Measurements from ENCODE around the gene ISL2. TPM values are rescaled to one million over a fixed set of nuclear protein-coding genes. Genes with fewer than 3 reads are reported as not detected.

The ISL2 gene
- total RNA-seq, 1 experiment from 2014 or later = 0.15 TPM

GRCh38 chr15:76337696-76338485 lies 1.3 kb downstream of the ISL2 start:
- Histone ChIP-seq H3K56ac (ENCODE audit: insufficient read length, low read depth, low read length) (no peak overlapping the region), H2BK20ac (ENCODE audit: low read depth, low read length, poor library complexity, severe bottlenecking) (no peak overlapping the region), H3K23ac (ENCODE audit: insufficient read length, low read depth, low read length) (no peak overlapping the region), H2BK5ac (ENCODE audit: insufficient read length, low read length) (no peak overlapping the region), H2BK15ac (ENCODE audit: low read depth, low read length) (no peak overlapping the region), H4K20me1 (ENCODE audit: control insufficient read depth, insufficient read depth, insufficient read length) (no peaks in the 10 kb centered on the region), H3K9ac (ENCODE audit: extremely low read depth, insufficient read length, low read length) (no peak overlapping the region), H3K4ac (ENCODE audit: low read depth, low read length) (no peak overlapping the region), H3K27ac (ENCODE audit: insufficient read length, low read depth, low read length) (no peak overlapping the region), H3K4me1 (ENCODE audit: insufficient read depth, low read length) (peaks cover 3% of the 10 kb centered on the region; the same call in 1 of the 2 replicates), H3K9me3 (ENCODE audit: control insufficient read depth, low read depth, low read length) (no peaks in the 10 kb centered on the region), H2AFZ (ENCODE audit: low read length) (no peak overlapping the region), H3K14ac (ENCODE audit: insufficient read depth, low read length) (no peak overlapping the region), H3K23me2 (ENCODE audit: insufficient read length, low read depth, low read length, poor library complexity, severe bottlenecking) (peaks cover 14% of the 10 kb centered on the region), H3K79me1 (ENCODE audit: insufficient read depth, low read depth, low read length, poor library complexity, severe bottlenecking) (no peaks in the 10 kb centered on the region), H3K79me2 (ENCODE audit: insufficient read depth, low read length) (no peaks in the 10 kb centered on the region), H3K18ac (ENCODE audit: insufficient read length, low read depth, low read length) (peak overlapping the region; percentile 63), H3T11ph (ENCODE audit: low read length) (no peak overlapping the region), H3K4me2 (ENCODE audit: insufficient read depth, insufficient read length, low read length) (peak overlapping the region; percentile 28), H4K8ac (replicated peaks; ENCODE audit: insufficient read length, low read depth, low read length) (no peak overlapping the region), H2BK12ac (ENCODE audit: insufficient read length, low read depth, low read length) (no peak overlapping the region), H4K91ac (ENCODE audit: insufficient read length, low read depth, low read length) (no peak overlapping the region), H2BK120ac (ENCODE audit: low read depth, low read length, poor library complexity, severe bottlenecking) (no peak overlapping the region), H4K5ac (ENCODE audit: insufficient read length, low read depth, low read length) (no peak overlapping the region), H3K27me3 (ENCODE audit: insufficient read depth, low read length) (peaks cover 59% of the 10 kb centered on the region), H2AK5ac (ENCODE audit: insufficient read length, low read length) (no peak overlapping the region)
- H3K27ac Mint-ChIP-seq = no peak overlapping the region
- peak overlapping the region; percentile 14 to 84; a peak in 3 of 5 replicates for H3K4me3 Mint-ChIP-seq
- H3K36me3 Mint-ChIP-seq (ENCODE audit: insufficient read depth in 1 of 3, low read depth in 3 of 3) = peaks cover 0 to 2% (median 0%) of the 10 kb centered on the region in 3 experiments; a peak in 1 of 7 replicates
- peaks cover 6 to 25% of the 10 kb centered on the region in 2 experiments; a peak in 4 of 5 replicates for H3K9me3 Mint-ChIP-seq
- H3K4me1 Mint-ChIP-seq = peaks cover 30 to 54% of the 10 kb centered on the region in 2 experiments
- peak; percentile 66 for DNase-seq
- peaks cover 98% of the 10 kb centered on the region for H3K27me3 Mint-ChIP-seq (ENCODE audit: low read depth)
- no peak for TF ChIP-seq CTCF (conservative IDR thresholded peaks at IDR 0.05)
- WGBS (ENCODE audit: extremely low coverage, insufficient read length, low lambda C conversion rate) = no CpG with 5 or more reads among the region's 89 CpGs

All from H9 (cell line).